HG03521 (cell line): ENCODE results near the gene KCTD19.

ENCODE experiments used
- ATAC-seq: cut with Tn5 transposase; IDR thresholded peaks from one replicate; pipeline ENCODE4 v1.9.1; 2021; ENCODE audit warnings: mild to moderate bottlenecking, moderate library complexity; ENCODE audit not compliant: unreplicated experiment

KCTD19 gene

GRCh38 chr16:67246081-67246755, 80.3 kb downstream of the KCTD19 start:
- ATAC-seq, result no peak

GRCh38 chr16:67245674-67246080, 80.9 kb downstream of the KCTD19 start:
- no peak for ATAC-seq

GRCh38 chr16:67245186-67245585, 81.4 kb downstream of the KCTD19 start:
- ATAC-seq, result no peak

GRCh38 chr16:67244387-67245185, 82.0 kb downstream of the KCTD19 start:
- ATAC-seq, result peak; percentile 36

- no peak for ATAC-seq
Observed at GRCh38 chr16:67243481-67243880, 83.1 kb downstream of the KCTD19 start.

GRCh38 chr16:67242138-67242730, 84.3 kb downstream of the KCTD19 start:
- no peak for ATAC-seq

GRCh38 chr16:67241008-67241900, 85.3 kb downstream of the KCTD19 start:
- ATAC-seq, result no peak

GRCh38 chr16:67240506-67240905, 86.0 kb downstream of the KCTD19 start:
- ATAC-seq, result no peak
